Panc1 (cell line): Measurements from ENCODE around the gene OTOG. TPM values are rescaled to one million over a fixed set of nuclear protein-coding genes. Genes with fewer than 3 reads are reported as not detected.

ENCODE experiments used
- ATAC-seq: fragments of 200-7000 bp; cut with Tn5 transposase; 2 replicates; pipeline ENCODE4 v1.9.1; 2020; ENCODE audit warnings: mild to moderate bottlenecking, moderate library complexity
- BruUV-seq: library from RNA; stranded (reverse); fragments of 400-500 nt; replicated peaks from 2 replicates; lab custom pipeline; 2021; lab: Mats Ljungman, UMichigan
- CTCF ChIA-PET: fragments of 300-600 bp; sonication (Branson Sonifier 250); formaldehyde crosslinking; loops from one replicate; lab custom pipeline; 2022; ENCODE audit warnings: antibody characterized with exemption; lab: Charles Lee
- POLR2A ChIA-PET: fragments of 300-600 bp; sonication (Branson Sonifier 250); formaldehyde crosslinking; loops from one replicate; lab custom pipeline; 2022; ENCODE audit warnings: antibody characterized with exemption; lab: Charles Lee
- DNase-seq: peaks from one replicate; pipeline ENCODE4 v3.0.0-alpha.2; 2010; ENCODE audit warnings: low read depth, low spot score
- H3K27ac ChIP-seq: 2 replicates; pipeline ENCODE4 v1.5.1; 2011; ENCODE audit warnings: mild to moderate bottlenecking, low read length, inconsistent platforms
- H3K27me3 ChIP-seq: fragments of 200-500 bp; sonication (Bioruptor generic); 2 replicates; pipeline ENCODE4 v1.6.0; 2014; ENCODE audit warnings: low read length, inconsistent platforms; ENCODE audit not compliant: control insufficient read depth, insufficient read depth
- H3K36me3 ChIP-seq: fragments of 200-500 bp; sonication (Bioruptor generic); 2 replicates; pipeline ENCODE4 v1.5.1; 2014; ENCODE audit warnings: inconsistent platforms, mild to moderate bottlenecking, low read length, moderate library complexity; ENCODE audit not compliant: control insufficient read depth, insufficient read depth
- H3K4me1 ChIP-seq: 2 replicates; pipeline ENCODE4 v1.5.1; 2011; ENCODE audit warnings: inconsistent platforms, mild to moderate bottlenecking, low read length, moderate library complexity; ENCODE audit not compliant: control insufficient read depth, insufficient read depth
- H3K4me3 ChIP-seq, 2 experiments: 2 replicates each; pipeline ENCODE4 v1.5.1; 2011 to 2012; ENCODE audit warnings: low read depth in 2 of 2, low read length in 2 of 2, mild to moderate bottlenecking in 2 of 2, inconsistent platforms in 1 of 2, moderate library complexity in 1 of 2
- H3K9me3 ChIP-seq: fragments of 200-500 bp; sonication (Bioruptor generic); 2 replicates; pipeline ENCODE4 v1.5.1; 2014; ENCODE audit warnings: low read depth, mild to moderate bottlenecking, inconsistent platforms, low read length, moderate library complexity; ENCODE audit not compliant: control insufficient read depth, insufficient read depth
- POLR2AphosphoS5 ChIP-seq: IDR thresholded peaks from 2 replicates; pipeline ENCODE4 v1.6.1; 2012; ENCODE audit warnings: mild to moderate bottlenecking, low read depth, low read length, moderate library complexity
- SIN3A ChIP-seq: IDR thresholded peaks from 2 replicates; pipeline ENCODE4 v1.6.1; 2012; ENCODE audit warnings: low read depth, mild to moderate bottlenecking, low read length, moderate library complexity, borderline replicate concordance; ENCODE audit not compliant: insufficient read depth
- TCF7L2 ChIP-seq: IDR thresholded peaks from 2 replicates; pipeline ENCODE4 v1.6.1; 2011; ENCODE audit warnings: mild to moderate bottlenecking, low read depth, low read length, inconsistent platforms
- in situ Hi-C: cut with HindIII; loops from 2 replicates; pipeline ENCODE4 v1.10.0; 2016; ENCODE audit warnings: low sequenced_read_pairs, low pct_unique_long_range_greater_than_20kb
- intact Hi-C: fragments of 100-400 bp; cut with micrococcal nuclease; formaldehyde crosslinking; loops from one replicate; pipeline ENCODE4 v1.10.0; 2022; ENCODE audit not compliant: unreplicated experiment
- total RNA-seq: library from RNA; stranded (reverse); gene quantifications from one replicate; pipeline ENCODE4 v1.2.1, GENCODE V29; 2021; ENCODE audit not compliant: unreplicated experiment
- TF ChIP-seq, protein P1 (sequence below): fragments of 450-650 bp; IDR thresholded peaks from 2 replicates; pipeline ENCODE4 v1.5.1; 2017; ENCODE audit warnings: mild to moderate bottlenecking
- TF ChIP-seq, protein P2 (sequence below), 2 experiments: IDR thresholded peaks; 2 replicates each; pipeline ENCODE4 v1.6.1; 2011 to 2012; ENCODE audit warnings: low read depth in 2 of 2, control low read depth in 1 of 2, low read length in 1 of 2, mild to moderate bottlenecking in 1 of 2, moderate library complexity in 1 of 2; ENCODE audit not compliant: insufficient read depth in 1 of 2

Gene OTOG
- total RNA-seq, 1 experiment from 2014 or later = not detected

DNA sequence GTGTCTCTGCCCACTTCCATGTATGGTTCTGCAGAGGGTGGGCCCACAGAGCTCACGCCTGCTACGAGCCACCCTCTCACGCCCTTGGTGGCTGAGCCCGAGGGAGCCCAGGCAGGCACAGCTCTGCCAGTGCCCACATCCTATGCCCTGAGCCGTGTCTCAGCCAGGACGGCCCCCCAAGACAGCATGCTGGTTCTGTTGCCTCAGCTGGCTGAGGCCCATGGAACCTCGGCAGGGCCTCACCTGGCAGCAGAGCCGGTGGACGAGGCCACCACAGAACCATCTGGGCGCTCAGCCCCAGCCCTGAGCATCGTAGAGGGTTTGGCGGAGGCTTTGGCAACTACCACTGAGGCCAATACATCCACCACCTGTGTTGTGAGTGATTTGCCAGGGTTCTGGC lies 64.0 kb downstream of the OTOG start:
- 0 out of 2 replicates have a peak, but pooled peaks have one; percentile 19 for ATAC-seq
- Histone ChIP-seq H3K36me3 (no peaks in the 10 kb centered on the region), H3K9me3 (no peaks in the 10 kb centered on the region), H3K27me3 (no peaks in the 10 kb centered on the region), H3K27ac (no peak overlapping the region), H3K4me3 (no peak overlapping the region), H3K4me1 (no peaks in the 10 kb centered on the region)
- no peak for DNase-seq
- POLR2A ChIA-PET = no interaction called here
- CTCF ChIA-PET = no interaction called here
- no TSS peak for BruUV-seq
- intact Hi-C loops = no loop called here
- in situ Hi-C loops = no loop called here
- TF ChIP-seq, protein P1, sequence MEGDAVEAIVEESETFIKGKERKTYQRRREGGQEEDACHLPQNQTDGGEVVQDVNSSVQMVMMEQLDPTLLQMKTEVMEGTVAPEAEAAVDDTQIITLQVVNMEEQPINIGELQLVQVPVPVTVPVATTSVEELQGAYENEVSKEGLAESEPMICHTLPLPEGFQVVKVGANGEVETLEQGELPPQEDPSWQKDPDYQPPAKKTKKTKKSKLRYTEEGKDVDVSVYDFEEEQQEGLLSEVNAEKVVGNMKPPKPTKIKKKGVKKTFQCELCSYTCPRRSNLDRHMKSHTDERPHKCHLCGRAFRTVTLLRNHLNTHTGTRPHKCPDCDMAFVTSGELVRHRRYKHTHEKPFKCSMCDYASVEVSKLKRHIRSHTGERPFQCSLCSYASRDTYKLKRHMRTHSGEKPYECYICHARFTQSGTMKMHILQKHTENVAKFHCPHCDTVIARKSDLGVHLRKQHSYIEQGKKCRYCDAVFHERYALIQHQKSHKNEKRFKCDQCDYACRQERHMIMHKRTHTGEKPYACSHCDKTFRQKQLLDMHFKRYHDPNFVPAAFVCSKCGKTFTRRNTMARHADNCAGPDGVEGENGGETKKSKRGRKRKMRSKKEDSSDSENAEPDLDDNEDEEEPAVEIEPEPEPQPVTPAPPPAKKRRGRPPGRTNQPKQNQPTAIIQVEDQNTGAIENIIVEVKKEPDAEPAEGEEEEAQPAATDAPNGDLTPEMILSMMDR = no peak
- TF ChIP-seq, protein P2, sequence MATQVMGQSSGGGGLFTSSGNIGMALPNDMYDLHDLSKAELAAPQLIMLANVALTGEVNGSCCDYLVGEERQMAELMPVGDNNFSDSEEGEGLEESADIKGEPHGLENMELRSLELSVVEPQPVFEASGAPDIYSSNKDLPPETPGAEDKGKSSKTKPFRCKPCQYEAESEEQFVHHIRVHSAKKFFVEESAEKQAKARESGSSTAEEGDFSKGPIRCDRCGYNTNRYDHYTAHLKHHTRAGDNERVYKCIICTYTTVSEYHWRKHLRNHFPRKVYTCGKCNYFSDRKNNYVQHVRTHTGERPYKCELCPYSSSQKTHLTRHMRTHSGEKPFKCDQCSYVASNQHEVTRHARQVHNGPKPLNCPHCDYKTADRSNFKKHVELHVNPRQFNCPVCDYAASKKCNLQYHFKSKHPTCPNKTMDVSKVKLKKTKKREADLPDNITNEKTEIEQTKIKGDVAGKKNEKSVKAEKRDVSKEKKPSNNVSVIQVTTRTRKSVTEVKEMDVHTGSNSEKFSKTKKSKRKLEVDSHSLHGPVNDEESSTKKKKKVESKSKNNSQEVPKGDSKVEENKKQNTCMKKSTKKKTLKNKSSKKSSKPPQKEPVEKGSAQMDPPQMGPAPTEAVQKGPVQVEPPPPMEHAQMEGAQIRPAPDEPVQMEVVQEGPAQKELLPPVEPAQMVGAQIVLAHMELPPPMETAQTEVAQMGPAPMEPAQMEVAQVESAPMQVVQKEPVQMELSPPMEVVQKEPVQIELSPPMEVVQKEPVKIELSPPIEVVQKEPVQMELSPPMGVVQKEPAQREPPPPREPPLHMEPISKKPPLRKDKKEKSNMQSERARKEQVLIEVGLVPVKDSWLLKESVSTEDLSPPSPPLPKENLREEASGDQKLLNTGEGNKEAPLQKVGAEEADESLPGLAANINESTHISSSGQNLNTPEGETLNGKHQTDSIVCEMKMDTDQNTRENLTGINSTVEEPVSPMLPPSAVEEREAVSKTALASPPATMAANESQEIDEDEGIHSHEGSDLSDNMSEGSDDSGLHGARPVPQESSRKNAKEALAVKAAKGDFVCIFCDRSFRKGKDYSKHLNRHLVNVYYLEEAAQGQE (IDR thresholded peaks at IDR 0.05; ENCODE audit: insufficient read depth in 1 of 2, low read depth in 2 of 2, low read length in 1 of 2) = no peak
- TF ChIP-seq TCF7L2 (no peak), POLR2AphosphoS5 (no peak), SIN3A (no peak)

DNA sequence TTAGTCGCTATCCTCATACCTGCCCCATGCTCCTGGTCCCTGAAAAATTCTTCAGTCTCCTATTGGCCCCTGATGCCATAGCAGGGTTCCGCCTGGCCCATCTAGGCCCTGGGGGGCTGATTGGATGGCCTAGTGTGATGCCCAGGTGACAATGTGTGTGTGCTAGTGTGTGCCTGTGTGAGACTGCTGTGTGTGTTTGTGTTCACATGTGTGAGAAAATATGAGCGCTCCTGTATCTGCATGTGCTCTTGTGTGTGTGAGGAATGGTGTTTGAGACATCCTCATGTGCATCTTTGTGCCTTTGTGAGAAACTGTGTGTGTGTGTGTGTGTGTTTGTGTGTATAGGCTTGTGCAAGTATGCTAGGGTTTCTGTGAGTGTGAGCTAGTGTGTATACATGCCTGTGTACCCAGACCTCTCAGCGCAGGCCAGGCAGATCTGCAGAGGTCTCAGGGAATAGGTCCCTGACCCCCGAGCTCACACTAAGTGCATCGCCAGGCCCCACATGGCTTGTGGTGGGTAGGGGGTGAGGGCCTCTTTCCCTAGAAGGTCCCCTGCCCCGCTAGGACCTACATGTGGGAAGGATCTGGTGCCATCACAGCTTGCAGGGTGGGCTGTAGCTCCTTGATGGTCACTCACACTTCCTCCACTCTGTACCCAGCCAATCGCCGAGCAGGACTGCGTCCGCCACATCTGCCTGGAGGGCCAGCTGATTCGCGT lies 64.6 kb downstream of the OTOG start:
- no peak overlapping the region for H3K27ac ChIP-seq
- H3K4me3 ChIP-seq = no peak overlapping the region
- intact Hi-C loops (no loop called here), in situ Hi-C loops (no loop called here)
- H3K4me1 ChIP-seq = no peaks in the 10 kb centered on the region
- POLR2A ChIA-PET = no interaction called here
- TF ChIP-seq SIN3A (no peak), POLR2AphosphoS5 (no peak), TCF7L2 (no peak)
- TF ChIP-seq, protein P2 (IDR thresholded peaks at IDR 0.05; ENCODE audit: insufficient read depth in 1 of 2, low read depth in 2 of 2, low read length in 1 of 2) = no peak
- TF ChIP-seq, protein P1 = no peak
- CTCF ChIA-PET = no interaction called here
- DNase-seq = no peak
- H3K9me3 ChIP-seq = no peaks in the 10 kb centered on the region
- H3K36me3 ChIP-seq = no peaks in the 10 kb centered on the region
- ATAC-seq = no peak
- BruUV-seq = no TSS peak
- H3K27me3 ChIP-seq = peaks cover 1% of the 10 kb centered on the region; the same call in 1 of the 2 replicates
